ENCODE results near the gene MS4A4A.
"Not testable (repeated sequence)": the region's sequence is repeated elsewhere in the genome, so short reads cannot be mapped to it uniquely, and the experiment has no call there.

The MS4A4A gene

DNA sequence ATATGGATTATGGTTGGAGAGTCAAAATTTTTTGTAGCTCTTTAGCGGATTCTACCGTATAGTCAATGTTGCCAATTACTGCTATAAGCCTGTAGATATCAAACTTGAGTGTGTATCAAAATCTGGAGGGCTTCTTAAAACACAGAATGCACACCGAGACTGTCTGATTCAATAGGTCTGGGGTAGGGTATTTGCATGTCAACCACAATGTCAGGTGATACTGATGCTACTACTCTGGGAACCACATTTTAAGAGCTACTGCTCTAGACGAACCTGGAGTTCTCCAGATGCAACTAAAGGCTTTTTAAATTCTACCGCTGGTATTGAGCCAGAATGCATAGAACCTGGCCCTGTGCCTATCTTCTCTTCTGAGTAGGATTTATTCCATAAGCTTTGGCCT, 15.8 kb upstream of the MS4A4A start:
- Mint-ChIP-seq H3K27me3 (ENCODE audit: low read depth, poor library complexity) (peaks cover 5% of the 10 kb centered on the region), H3K4me3 (no peak overlapping the region), H3K36me3 (ENCODE audit: low read depth) (no peaks in the 10 kb centered on the region), H3K9me3 (no peaks in the 10 kb centered on the region), H3K27ac (no peak overlapping the region), H3K4me1 (no peaks in the 10 kb centered on the region)
- no peak for DNase-seq
- TF ChIP-seq, protein P1, sequence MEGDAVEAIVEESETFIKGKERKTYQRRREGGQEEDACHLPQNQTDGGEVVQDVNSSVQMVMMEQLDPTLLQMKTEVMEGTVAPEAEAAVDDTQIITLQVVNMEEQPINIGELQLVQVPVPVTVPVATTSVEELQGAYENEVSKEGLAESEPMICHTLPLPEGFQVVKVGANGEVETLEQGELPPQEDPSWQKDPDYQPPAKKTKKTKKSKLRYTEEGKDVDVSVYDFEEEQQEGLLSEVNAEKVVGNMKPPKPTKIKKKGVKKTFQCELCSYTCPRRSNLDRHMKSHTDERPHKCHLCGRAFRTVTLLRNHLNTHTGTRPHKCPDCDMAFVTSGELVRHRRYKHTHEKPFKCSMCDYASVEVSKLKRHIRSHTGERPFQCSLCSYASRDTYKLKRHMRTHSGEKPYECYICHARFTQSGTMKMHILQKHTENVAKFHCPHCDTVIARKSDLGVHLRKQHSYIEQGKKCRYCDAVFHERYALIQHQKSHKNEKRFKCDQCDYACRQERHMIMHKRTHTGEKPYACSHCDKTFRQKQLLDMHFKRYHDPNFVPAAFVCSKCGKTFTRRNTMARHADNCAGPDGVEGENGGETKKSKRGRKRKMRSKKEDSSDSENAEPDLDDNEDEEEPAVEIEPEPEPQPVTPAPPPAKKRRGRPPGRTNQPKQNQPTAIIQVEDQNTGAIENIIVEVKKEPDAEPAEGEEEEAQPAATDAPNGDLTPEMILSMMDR (IDR thresholded peaks at IDR 0.05): no peak

DNA sequence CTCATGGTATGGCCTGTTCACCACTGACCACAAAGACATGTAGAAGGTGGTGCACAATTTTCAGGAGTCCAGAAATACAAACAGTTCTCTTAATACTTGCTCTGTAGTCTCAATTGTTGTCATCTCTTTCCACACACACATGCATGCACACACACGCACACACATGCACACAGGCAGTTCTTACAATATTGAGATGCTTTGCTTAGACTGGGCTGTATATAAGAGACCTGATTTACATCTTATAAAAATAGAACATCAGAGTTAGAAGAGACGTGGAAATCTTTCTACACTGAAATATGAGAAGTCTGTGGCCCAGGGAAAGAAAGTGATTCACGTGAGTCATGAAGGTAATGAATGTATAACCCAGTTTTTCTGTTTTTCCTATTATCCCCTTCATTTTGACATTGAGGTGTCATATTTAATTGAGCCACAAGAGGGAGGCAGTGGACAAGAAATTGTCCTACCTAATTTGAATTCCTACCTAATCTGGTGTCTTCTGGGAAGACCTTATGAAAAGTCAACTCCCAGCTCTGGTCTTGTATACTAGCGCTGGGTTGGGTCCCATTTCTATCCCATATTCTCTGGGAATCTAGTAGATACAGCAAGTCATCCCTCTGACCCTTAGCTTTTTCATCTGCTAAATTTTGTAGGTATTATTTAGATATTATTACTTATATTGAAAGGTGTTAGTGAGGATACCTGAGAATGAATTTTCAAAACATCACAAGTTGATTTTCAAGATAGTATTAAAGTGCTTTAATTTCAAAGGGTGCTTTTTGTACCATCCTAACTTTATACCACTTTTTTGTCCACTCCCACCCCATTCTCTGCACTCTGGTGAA, 14.9 kb upstream of the MS4A4A start:
- Mint-ChIP-seq H3K4me3 (no peak overlapping the region), H3K27ac (no peak overlapping the region), H3K27me3 (ENCODE audit: low read depth, poor library complexity) (peaks cover 5% of the 10 kb centered on the region), H3K36me3 (ENCODE audit: low read depth) (no peaks in the 10 kb centered on the region), H3K4me1 (no peaks in the 10 kb centered on the region), H3K9me3 (peaks cover 3% of the 10 kb centered on the region)
- peak; percentile 32 for DNase-seq
- TF ChIP-seq, protein P1 (IDR thresholded peaks at IDR 0.05): peak; percentile 72

DNA sequence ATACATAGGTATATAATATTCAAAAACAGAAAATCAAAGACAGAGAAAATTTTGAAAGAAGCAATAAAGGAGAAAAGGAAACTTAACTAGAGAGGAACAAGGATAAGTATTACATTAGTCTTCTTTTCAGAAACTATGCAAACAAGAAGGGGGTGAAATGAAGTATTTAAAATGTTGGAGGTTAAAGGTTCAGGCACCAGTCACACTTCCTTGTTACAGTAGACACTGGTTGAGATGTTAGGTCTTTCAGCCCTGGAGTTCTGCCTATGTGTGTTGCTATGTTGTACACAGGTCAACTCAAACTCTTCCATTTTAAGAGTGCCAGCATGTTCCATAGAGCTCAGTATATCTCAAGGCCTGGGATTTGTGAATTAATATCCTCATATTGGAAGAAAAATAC, 6.0 kb upstream of the MS4A4A start:
- H3K4me3 Mint-ChIP-seq: no peak overlapping the region
- DNase-seq: no peak
- TF ChIP-seq, protein P1 (IDR thresholded peaks at IDR 0.05): no peak
- H3K9me3 Mint-ChIP-seq: peaks cover 15% of the 10 kb centered on the region
- H3K27ac Mint-ChIP-seq: no peak overlapping the region
- peaks cover 3% of the 10 kb centered on the region for H3K27me3 Mint-ChIP-seq (ENCODE audit: low read depth, poor library complexity)
- no peaks in the 10 kb centered on the region for H3K4me1 Mint-ChIP-seq
- H3K36me3 Mint-ChIP-seq (ENCODE audit: low read depth): no peaks in the 10 kb centered on the region

DNA sequence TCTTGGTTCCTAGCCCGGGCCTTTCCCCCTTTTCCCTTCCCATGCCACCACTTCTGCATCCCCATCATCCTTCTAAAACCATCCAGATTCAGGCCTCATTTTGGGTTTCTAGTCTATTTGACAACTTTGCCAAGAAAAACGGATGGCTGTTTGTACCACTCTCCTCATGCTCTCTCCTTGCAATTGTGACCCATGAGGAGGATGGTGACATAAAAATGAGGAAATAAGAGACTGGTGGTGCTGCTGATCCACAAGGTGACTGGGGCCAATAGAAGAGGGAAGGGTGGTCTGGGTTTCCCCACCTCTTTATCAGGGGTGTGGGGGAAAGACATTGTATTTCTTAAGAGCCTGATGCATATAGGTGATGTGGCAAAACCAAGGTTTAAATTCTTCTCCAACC, 1.0 kb downstream of the MS4A4A start:
- no peak for DNase-seq
- Mint-ChIP-seq H3K9me3 (peaks cover 4% of the 10 kb centered on the region), H3K36me3 (ENCODE audit: low read depth) (no peaks in the 10 kb centered on the region), H3K27me3 (ENCODE audit: low read depth, poor library complexity) (no peaks in the 10 kb centered on the region), H3K27ac (no peak overlapping the region), H3K4me3 (no peak overlapping the region), H3K4me1 (peaks cover 6% of the 10 kb centered on the region)
- TF ChIP-seq, protein P1 (IDR thresholded peaks at IDR 0.05): no peak

DNA sequence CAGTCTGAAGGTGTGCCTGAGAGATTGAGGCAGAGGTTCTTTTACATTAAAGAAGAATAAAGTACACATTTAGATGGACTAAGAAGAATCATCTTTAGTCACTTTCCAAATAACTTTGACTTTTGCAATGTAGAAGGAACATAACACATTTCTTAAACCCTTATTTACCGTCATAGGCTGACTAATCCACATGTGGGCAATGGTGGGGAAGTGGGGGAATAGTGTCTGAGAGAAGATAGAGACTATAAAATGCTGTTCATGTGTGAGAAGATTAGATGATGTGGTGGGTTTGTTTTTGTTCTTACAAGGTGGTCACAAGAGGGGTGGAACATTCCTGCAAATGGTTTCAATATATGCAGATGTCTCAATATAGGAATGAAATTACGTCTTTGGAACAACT, 1.8 kb downstream of the MS4A4A start:
- Mint-ChIP-seq H3K36me3 (ENCODE audit: low read depth) (no peaks in the 10 kb centered on the region), H3K9me3 (peaks cover 8% of the 10 kb centered on the region), H3K27ac (no peak overlapping the region), H3K4me3 (no peak overlapping the region), H3K4me1 (peaks cover 6% of the 10 kb centered on the region), H3K27me3 (ENCODE audit: low read depth, poor library complexity) (no peaks in the 10 kb centered on the region)
- no peak for DNase-seq
- TF ChIP-seq, protein P1 (IDR thresholded peaks at IDR 0.05): no peak

- H3K4me1 Mint-ChIP-seq; H3K27ac Mint-ChIP-seq; H3K27me3 Mint-ChIP-seq (ENCODE audit: low read depth, poor library complexity); H3K36me3 Mint-ChIP-seq (ENCODE audit: low read depth); DNase-seq; H3K4me3 Mint-ChIP-seq: not testable (repeated sequence)
- peaks cover 19% of the 10 kb centered on the region for H3K9me3 Mint-ChIP-seq
These were observed 5.1 kb downstream of the MS4A4A start for GRCh38 chr11:60285411-60286126.
